Body of pancreas (tissue), 4 donors: ENCODE data around the gene NR1I2.

Experiments
- CTCF ChIP-seq, 7 experiments: fragments of 450-650 bp in 4 of 7; fragments of 200-600 bp in 3 of 7; sonication (generic) in 3 of 7; IDR thresholded peaks; one replicate each; pipeline ENCODE4 v1.5.1; 2016 to 2019; ENCODE audit warnings: antibody characterized with exemption in 7 of 7
- POLR2A ChIP-seq, 3 donors: fragments of 450-650 bp; IDR thresholded peaks; one replicate each; pipeline ENCODE4 v1.6.1; 2016; ENCODE audit warnings: antibody characterized with exemption in 3 of 3, mild to moderate bottlenecking in 2 of 3

- no peak for TF ChIP-seq POLR2A (IDR thresholded peaks at IDR 0.05)
- no peak for TF ChIP-seq CTCF (IDR thresholded peaks at IDR 0.05)
Observed at GRCh38 chr3:119812491-119813058, 30.7 kb downstream of the NR1I2 start.
